ENCODE data around the gene HLA-DMA.
A peak's percentile ranks its signal among the peaks of the same experiment; 100 is the strongest.

The HLA-DMA gene

GRCh38 chr6:32973144-32974015, 20.5 kb upstream of the HLA-DMA start:
- no peaks in the 10 kb centered on the region for H3K27me3 ChIP-seq (ENCODE audit: control insufficient read depth, insufficient read depth, low read length)
- peak overlapping the region; percentile 90 for H3K9ac ChIP-seq (ENCODE audit: low read depth, low read length)
- peak overlapping the region; percentile 89 for H3K4me3 ChIP-seq (ENCODE audit: low read length)
- peak overlapping the region; percentile 90 for H3K4me2 ChIP-seq (ENCODE audit: low read length)
- H3K4me1 ChIP-seq (ENCODE audit: control insufficient read depth, insufficient read depth, low read length): peaks cover 25% of the 10 kb centered on the region
- H3K36me3 ChIP-seq (ENCODE audit: insufficient read depth, low read length): peaks cover 68% of the 10 kb centered on the region
- no peaks in the 10 kb centered on the region for H3K9me3 ChIP-seq (replicated peaks; ENCODE audit: low read length)

- peaks cover 26% of the 10 kb centered on the region for H3K4me1 ChIP-seq (ENCODE audit: control insufficient read depth, insufficient read depth, low read length)
- H3K36me3 ChIP-seq (ENCODE audit: insufficient read depth, low read length): peaks cover 60% of the 10 kb centered on the region
- H3K4me3 ChIP-seq (ENCODE audit: low read length): peak overlapping the region; percentile 89
- H3K9me3 ChIP-seq (replicated peaks; ENCODE audit: low read length): no peaks in the 10 kb centered on the region
- peak overlapping the region; percentile 90 for H3K4me2 ChIP-seq (ENCODE audit: low read length)
- no peaks in the 10 kb centered on the region for H3K27me3 ChIP-seq (ENCODE audit: control insufficient read depth, insufficient read depth, low read length)
- H3K9ac ChIP-seq (ENCODE audit: low read depth, low read length): peak overlapping the region; percentile 90
Observed at GRCh38 chr6:32972353-32973143, 19.7 kb upstream of the HLA-DMA start.

DNA sequence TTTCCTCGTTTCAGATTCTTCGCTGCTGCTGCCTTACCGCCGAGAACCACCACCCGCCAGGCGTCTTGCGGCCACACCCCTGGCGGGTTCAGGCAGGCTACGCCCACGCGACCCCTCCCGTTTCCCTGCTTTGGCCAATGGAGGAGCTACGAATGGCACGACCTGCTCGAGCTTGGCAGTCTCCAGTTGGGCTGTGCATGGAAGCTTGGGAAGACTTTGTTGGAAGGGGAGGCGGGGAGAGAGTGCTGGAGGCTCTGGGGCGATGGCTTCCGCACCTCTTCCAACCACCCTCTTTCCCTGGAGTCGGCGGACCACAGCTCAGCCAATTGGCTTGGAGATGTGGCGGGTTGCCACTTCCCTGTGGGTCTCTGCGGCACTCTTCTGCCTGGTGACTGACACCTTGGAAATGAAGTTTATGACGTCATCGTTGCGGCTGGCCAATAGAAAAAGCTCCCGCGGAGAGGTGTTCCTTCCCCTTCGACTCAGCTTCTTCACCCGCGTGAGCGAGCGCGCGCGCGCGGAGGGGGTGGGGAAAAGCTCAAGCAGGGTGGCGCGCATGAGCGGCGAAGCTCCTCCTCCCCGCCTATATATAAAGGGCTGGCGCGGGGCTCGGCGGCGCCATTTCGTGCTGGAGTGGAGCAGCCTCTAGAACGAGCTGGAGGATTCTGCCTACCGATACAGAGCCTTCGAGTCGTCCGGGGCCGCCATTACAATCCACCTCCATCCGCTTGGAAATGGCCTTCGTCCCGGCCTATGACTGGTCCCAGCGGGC, 18.9 kb upstream of the HLA-DMA start:
- H3K4me3 ChIP-seq (ENCODE audit: low read length): peak overlapping the region; percentile 89
- H3K36me3 ChIP-seq (ENCODE audit: insufficient read depth, low read length): peaks cover 52% of the 10 kb centered on the region
- H3K4me2 ChIP-seq (ENCODE audit: low read length): peak overlapping the region; percentile 90
- H3K9me3 ChIP-seq (replicated peaks; ENCODE audit: low read length): no peaks in the 10 kb centered on the region
- H3K27me3 ChIP-seq (ENCODE audit: control insufficient read depth, insufficient read depth, low read length): no peaks in the 10 kb centered on the region
- peaks cover 28% of the 10 kb centered on the region for H3K4me1 ChIP-seq (ENCODE audit: control insufficient read depth, insufficient read depth, low read length)
- H3K9ac ChIP-seq (ENCODE audit: low read depth, low read length): peak overlapping the region; percentile 97

- Histone ChIP-seq H3K36me3 (ENCODE audit: insufficient read depth, low read length) (peaks cover 46% of the 10 kb centered on the region), H3K9me3 (replicated peaks; ENCODE audit: low read length) (no peaks in the 10 kb centered on the region), H3K4me1 (ENCODE audit: control insufficient read depth, insufficient read depth, low read length) (peaks cover 25% of the 10 kb centered on the region)
Observed at GRCh38 chr6:32971242-32971580, 18.3 kb upstream of the HLA-DMA start.

DNA sequence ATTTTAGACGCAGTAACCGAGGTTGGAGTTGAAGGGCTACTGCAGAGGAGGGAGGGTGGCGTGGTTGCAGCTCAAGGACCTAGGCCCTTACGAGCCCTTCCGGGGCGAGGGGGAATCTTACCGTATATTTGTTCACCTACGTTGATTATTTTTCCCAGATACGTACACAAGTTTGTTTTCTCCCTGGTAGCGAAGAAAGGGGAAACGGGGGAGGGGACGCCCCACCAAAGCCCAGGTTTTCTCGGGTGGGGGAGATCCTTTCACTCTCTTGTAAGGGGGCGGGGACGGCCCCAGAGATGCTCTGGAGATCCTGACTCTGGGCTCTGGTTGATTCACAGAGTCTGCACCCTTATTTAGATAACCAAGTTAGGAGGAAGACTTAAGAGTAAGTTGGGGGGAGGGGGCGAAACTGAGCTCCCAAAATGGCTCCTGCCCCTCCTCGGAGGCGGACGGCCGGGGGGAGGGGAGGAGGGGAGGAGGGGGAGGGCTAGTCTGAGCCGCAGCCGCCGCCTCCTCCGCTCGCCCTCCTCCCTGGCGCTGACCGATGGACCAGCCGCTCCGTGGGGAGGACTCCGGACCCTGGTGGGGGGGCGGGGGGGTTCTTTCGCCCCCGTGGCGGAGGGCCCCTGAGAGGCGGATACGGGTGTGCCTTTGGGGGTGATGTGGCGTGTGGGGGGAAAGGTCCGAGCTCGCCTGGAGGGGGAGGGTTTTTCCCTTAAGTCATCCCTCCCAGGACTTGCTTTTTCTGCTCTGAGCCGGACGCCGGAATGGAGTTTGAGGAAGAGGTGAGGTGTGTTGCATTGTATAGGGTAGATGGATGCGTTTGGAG, 17.7 kb upstream of the HLA-DMA start:
- Histone ChIP-seq H3K4me2 (ENCODE audit: low read length) (peak overlapping the region; percentile 87), H3K4me3 (ENCODE audit: low read length) (peak overlapping the region; percentile 75), H3K9me3 (replicated peaks; ENCODE audit: low read length) (no peaks in the 10 kb centered on the region), H3K9ac (ENCODE audit: low read depth, low read length) (peak overlapping the region; percentile 97), H3K27me3 (ENCODE audit: control insufficient read depth, insufficient read depth, low read length) (no peaks in the 10 kb centered on the region), H3K36me3 (ENCODE audit: insufficient read depth, low read length) (peaks cover 40% of the 10 kb centered on the region), H3K4me1 (ENCODE audit: control insufficient read depth, insufficient read depth, low read length) (peaks cover 19% of the 10 kb centered on the region)

More at GRCh38 chr6:32971242-32971580, 18.3 kb upstream of the HLA-DMA start:
- H3K9ac ChIP-seq (ENCODE audit: low read depth, low read length): peak overlapping the region; percentile 97
- H3K27me3 ChIP-seq (ENCODE audit: control insufficient read depth, insufficient read depth, low read length): no peaks in the 10 kb centered on the region
- peak overlapping the region; percentile 84 for H3K4me2 ChIP-seq (ENCODE audit: low read length)
- H3K4me3 ChIP-seq (ENCODE audit: low read length): peak overlapping the region; percentile 75

- Histone ChIP-seq H3K4me1 (ENCODE audit: control insufficient read depth, insufficient read depth, low read length) (peaks cover 14% of the 10 kb centered on the region), H3K27me3 (ENCODE audit: control insufficient read depth, insufficient read depth, low read length) (no peaks in the 10 kb centered on the region), H3K9me3 (replicated peaks; ENCODE audit: low read length) (no peaks in the 10 kb centered on the region), H3K9ac (ENCODE audit: low read depth, low read length) (peak overlapping the region; percentile 97), H3K36me3 (ENCODE audit: insufficient read depth, low read length) (peaks cover 33% of the 10 kb centered on the region), H3K4me3 (ENCODE audit: low read length) (peak overlapping the region; percentile 75), H3K4me2 (ENCODE audit: low read length) (peak overlapping the region; percentile 87)
Observed at GRCh38 chr6:32969685-32970412, 17.0 kb upstream of the HLA-DMA start.

DNA sequence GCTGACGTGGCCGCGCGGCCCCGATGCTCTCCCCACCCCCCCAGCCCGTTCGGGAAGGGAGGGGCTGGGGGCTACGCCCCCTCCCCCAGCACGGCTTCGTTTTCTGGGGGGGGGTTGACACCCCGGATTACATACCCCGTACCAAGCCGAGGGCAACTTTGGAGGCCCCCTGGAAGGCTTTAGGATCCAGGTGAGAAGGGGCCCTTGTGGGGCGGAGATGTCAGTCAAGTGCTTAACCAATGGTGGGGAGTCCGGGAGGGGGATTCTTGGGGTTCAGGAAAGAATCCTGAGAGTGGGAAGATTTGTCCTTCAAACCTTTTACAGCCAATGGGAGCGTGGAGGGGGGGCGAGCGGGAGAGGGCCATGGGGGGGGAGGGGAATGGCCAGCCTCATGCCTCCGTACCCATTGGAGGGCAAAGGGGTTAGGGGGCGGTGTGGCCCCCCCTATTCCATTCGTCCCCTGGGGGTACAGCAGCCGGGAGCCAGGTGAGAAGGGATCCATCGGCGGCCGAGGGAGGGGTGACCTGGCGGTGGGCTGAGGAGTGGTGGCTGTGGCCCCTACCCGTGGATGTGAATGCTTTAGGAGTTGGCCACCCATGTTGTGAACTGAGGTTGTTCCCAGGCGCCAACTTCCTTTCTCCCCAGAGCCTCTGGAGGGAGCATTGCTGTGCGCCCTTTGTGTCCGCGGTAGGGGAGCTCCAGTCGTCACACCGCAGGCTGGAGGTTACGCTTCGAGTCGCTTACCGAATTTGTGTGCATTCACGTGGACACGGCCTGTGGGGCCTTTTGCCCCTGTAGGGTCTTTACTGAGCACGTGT, 16.2 kb upstream of the HLA-DMA start:
- Histone ChIP-seq H3K9me3 (replicated peaks; ENCODE audit: low read length) (no peaks in the 10 kb centered on the region), H3K36me3 (ENCODE audit: insufficient read depth, low read length) (peaks cover 25% of the 10 kb centered on the region), H3K9ac (ENCODE audit: low read depth, low read length) (peak overlapping the region; percentile 97), H3K4me3 (ENCODE audit: low read length) (peak overlapping the region; percentile 75), H3K4me1 (ENCODE audit: control insufficient read depth, insufficient read depth, low read length) (peaks cover 14% of the 10 kb centered on the region), H3K27me3 (ENCODE audit: control insufficient read depth, insufficient read depth, low read length) (no peaks in the 10 kb centered on the region), H3K4me2 (ENCODE audit: low read length) (peak overlapping the region; percentile 87)

DNA sequence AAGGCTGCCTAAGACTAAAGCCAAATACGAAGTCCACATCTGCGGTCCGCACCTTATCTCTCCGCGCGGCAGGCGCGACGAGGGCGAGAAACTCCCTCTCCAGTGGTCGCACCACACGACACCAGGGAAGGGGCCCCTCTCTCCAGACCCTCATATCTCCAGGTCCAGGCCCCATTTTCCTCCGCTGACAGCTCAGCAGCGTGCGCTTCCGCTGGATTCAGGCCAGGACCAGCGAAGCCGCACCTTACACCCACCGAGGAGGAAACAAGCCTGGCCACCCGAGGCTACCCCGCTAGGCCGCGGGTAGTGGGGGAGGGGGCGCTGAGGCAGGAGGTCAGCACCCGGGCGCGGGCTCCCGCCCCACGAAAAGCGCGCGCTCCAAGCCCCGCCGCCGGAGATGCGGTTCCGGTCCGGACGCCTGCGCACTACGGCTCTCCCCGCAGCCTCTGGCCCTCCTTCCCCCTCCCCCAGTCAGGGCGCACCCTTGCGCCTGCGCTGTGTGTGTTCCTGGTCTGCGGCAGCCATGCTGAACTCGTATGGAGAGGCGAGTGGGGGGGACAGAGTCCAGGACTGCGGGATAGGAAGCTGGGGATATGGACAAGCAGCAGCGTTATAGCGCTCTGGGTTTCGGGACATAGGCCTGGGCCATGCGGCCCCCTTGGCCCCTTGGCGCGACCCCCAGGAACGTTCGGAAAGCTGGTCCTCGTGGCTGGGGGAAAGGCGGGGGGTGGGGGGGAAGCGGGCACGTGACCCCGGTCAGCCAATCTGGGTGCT, 15.4 kb upstream of the HLA-DMA start, which contains the start of gene BRD2:
TSS of gene BRD2 (plus strand) at position 502 of the 774 bp plus-strand sequence. CDS start 4,305 bp downstream, outside the sequence.
- Histone ChIP-seq H3K9me3 (replicated peaks; ENCODE audit: low read length) (no peaks in the 10 kb centered on the region), H3K4me2 (ENCODE audit: low read length) (peak within 1 kb of the TSS; percentile 87), H3K27me3 (ENCODE audit: control insufficient read depth, insufficient read depth, low read length) (no peaks in the 10 kb centered on the region), H3K36me3 (ENCODE audit: insufficient read depth, low read length) (peaks cover 17% of the 10 kb centered on the region), H3K9ac (ENCODE audit: low read depth, low read length) (peak within 1 kb of the TSS; percentile 97), H3K4me3 (ENCODE audit: low read length) (peak within 1 kb of the TSS; percentile 75), H3K4me1 (ENCODE audit: control insufficient read depth, insufficient read depth, low read length) (peaks cover 14% of the 10 kb centered on the region)
